Measurements from ENCODE around the gene ARHGEF1. TPM values are rescaled to one million over a fixed set of nuclear protein-coding genes. Genes with fewer than 3 reads are reported as not detected.

Gene ARHGEF1
- total and polyA plus RNA-seq, 2 donors (not counting 1 experiment from before 2014, with no cell fraction given), result 646 to 886 TPM

DNA sequence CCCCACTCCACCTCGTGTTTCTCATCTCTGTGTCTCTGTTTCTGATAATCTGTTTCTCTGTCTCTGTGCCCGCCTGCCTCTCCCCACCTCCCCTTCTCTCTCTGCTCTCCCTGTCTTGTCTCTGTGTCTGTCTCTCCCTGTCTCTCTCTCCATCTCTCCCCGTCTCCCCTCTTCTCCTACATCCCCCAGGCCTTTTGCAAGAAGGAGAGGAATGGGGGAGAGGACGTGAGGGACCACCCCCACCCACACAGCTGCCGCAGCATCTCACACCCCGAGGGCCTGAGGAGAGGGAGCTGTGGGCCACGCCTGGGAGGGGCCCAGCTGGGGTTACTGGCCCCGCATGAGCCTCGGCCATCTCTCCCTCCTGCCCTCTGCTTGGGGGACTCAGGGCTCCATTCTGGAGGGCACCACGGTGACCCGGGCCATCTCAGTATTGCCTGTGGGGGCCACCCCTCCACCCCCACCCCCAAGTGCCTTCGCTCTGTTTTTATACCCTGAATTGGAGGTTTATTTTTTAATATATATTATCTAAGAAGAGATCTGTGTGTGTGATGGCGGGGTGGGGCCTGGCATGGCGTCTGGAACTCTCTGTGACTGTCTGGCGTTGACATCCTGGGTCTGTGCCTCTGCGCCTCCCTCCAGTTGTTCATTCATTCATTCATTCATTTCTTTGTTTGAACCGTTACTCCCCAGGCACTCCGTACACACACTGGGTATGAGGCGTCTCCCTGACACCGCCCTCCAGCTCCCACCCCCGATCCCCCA, 24.1 kb downstream of the ARHGEF1 start:
- WGBS (ENCODE audit: insufficient coverage), result 89% methylated on average over 8 of the region's 21 CpGs
- TF ChIP-seq, protein P1, sequence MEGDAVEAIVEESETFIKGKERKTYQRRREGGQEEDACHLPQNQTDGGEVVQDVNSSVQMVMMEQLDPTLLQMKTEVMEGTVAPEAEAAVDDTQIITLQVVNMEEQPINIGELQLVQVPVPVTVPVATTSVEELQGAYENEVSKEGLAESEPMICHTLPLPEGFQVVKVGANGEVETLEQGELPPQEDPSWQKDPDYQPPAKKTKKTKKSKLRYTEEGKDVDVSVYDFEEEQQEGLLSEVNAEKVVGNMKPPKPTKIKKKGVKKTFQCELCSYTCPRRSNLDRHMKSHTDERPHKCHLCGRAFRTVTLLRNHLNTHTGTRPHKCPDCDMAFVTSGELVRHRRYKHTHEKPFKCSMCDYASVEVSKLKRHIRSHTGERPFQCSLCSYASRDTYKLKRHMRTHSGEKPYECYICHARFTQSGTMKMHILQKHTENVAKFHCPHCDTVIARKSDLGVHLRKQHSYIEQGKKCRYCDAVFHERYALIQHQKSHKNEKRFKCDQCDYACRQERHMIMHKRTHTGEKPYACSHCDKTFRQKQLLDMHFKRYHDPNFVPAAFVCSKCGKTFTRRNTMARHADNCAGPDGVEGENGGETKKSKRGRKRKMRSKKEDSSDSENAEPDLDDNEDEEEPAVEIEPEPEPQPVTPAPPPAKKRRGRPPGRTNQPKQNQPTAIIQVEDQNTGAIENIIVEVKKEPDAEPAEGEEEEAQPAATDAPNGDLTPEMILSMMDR (IDR thresholded peaks at IDR 0.05), result no peak
- TF ChIP-seq EZH2 (IDR thresholded peaks at IDR 0.05; ENCODE audit: borderline replicate concordance, insufficient read depth, low read depth, low read length, poor library complexity, severe bottlenecking), result no peak
- no peaks in the 10 kb centered on the region for H3K9me3 Mint-ChIP-seq (ENCODE audit: insufficient read depth)
- CTCF ChIA-PET, result interaction anchor here (0.6 to 1.1 kb wide), 2 partner anchors 34 to 55 kb away, joined by 3 to 5 read pairs; no protein-coding TSS in a partner anchor
- H3K27me3 Mint-ChIP-seq, result peaks cover 5% of the 10 kb centered on the region
- H3K4me1 Mint-ChIP-seq, result peaks cover 19% of the 10 kb centered on the region
- POLR2A ChIA-PET, result interaction anchor here (0.9 kb wide), 1 partner anchor 1302 kb away, joined by 3 read pairs; no protein-coding TSS in a partner anchor
- Histone ChIP-seq H3K36me3 (replicated peaks in 1 of 2; ENCODE audit: control extremely low read depth in 1 of 2, control insufficient read depth in 1 of 2, extremely low read depth in 1 of 2, insufficient read depth in 2 of 2, low read length in 1 of 2) (peaks cover 0 to 53% of the 10 kb centered on the region in 2 experiments), H3K27me3 (replicated peaks in 1 of 4; ENCODE audit: control extremely low read depth in 1 of 4, control insufficient read depth in 3 of 4, insufficient read depth in 4 of 4, low read length in 3 of 4) (peaks cover 0 to 3% (median under 1%) of the 10 kb centered on the region in 4 experiments), H3K79me2 (ENCODE audit: control insufficient read depth, insufficient read depth, low read length) (peaks cover 11% of the 10 kb centered on the region), H3K4me3 (ENCODE audit: control extremely low read depth in 1 of 5, extremely low read depth in 1 of 5, insufficient read depth in 1 of 5, low read depth in 2 of 5, low read length in 4 of 5) (no peak overlapping the region), H3K9me3 (ENCODE audit: control extremely low read depth in 1 of 3, control insufficient read depth in 2 of 3, insufficient read depth in 1 of 3, low read length in 2 of 3) (no peaks in the 10 kb centered on the region), H3K4me2 (replicated peaks; ENCODE audit: low read depth, low read length, poor library complexity, severe bottlenecking) (no peak overlapping the region), H3K4me1 (ENCODE audit: control insufficient read depth in 2 of 2, insufficient read depth in 2 of 2, low read length in 2 of 2) (peaks cover 6 to 7% of the 10 kb centered on the region in 2 donors), H3K9ac (ENCODE audit: low read length) (no peak overlapping the region), H2AFZ (ENCODE audit: insufficient read depth, low read depth, low read length, poor library complexity, severe bottlenecking) (no peak overlapping the region), H3K27ac (ENCODE audit: low read length in 2 of 2) (no peak overlapping the region), H4K20me1 (ENCODE audit: control insufficient read depth, insufficient read depth, low read length, poor library complexity, severe bottlenecking) (peaks cover 86% of the 10 kb centered on the region)
- H3K4me3 Mint-ChIP-seq, result no peak overlapping the region
- ATAC-seq (ENCODE audit: low read depth) (no peak), DNase-seq (no peak)
- peak overlapping the region; percentile 5 for H3K27ac Mint-ChIP-seq
- intact Hi-C loops (cut with micrococcal nuclease), result no loop called here
